ENCODE data around the gene FAM168A.

- TF ChIP-seq, protein P1, sequence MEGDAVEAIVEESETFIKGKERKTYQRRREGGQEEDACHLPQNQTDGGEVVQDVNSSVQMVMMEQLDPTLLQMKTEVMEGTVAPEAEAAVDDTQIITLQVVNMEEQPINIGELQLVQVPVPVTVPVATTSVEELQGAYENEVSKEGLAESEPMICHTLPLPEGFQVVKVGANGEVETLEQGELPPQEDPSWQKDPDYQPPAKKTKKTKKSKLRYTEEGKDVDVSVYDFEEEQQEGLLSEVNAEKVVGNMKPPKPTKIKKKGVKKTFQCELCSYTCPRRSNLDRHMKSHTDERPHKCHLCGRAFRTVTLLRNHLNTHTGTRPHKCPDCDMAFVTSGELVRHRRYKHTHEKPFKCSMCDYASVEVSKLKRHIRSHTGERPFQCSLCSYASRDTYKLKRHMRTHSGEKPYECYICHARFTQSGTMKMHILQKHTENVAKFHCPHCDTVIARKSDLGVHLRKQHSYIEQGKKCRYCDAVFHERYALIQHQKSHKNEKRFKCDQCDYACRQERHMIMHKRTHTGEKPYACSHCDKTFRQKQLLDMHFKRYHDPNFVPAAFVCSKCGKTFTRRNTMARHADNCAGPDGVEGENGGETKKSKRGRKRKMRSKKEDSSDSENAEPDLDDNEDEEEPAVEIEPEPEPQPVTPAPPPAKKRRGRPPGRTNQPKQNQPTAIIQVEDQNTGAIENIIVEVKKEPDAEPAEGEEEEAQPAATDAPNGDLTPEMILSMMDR (IDR thresholded peaks at IDR 0.05; ENCODE audit: low read depth, low read length): no peak
- TF ChIP-seq EZH2phosphoT487 (IDR thresholded peaks at IDR 0.05; ENCODE audit: low read depth): no peak
These were observed 39.1 kb upstream of the FAM168A start for GRCh38 chr11:73637012-73637411.

All from OCI-LY3 (cell line).